Activated CD8-positive, alpha-beta memory T cell treated with anti-CD3 and anti-CD28 coated beads, Interleukin-2, amount 10 ng/mL, durations not matched to agents 7 days and 5 days (primary cell): ENCODE data around the gene HDC. TPM values are rescaled to one million over a fixed set of nuclear protein-coding genes. Genes with fewer than 3 reads are reported as not detected.

Source experiments
- ATAC-seq: fragments of 150-1000 bp; cut with Tn5 transposase; one replicate; pipeline ENCODE4 v1.10.0; 2021; ENCODE audit warnings: moderate library complexity
- CTCF ChIA-PET: fragments of 350-600 bp; sonication (Branson Sonifier 250); formaldehyde crosslinking; loops from one replicate; lab custom pipeline; 2021; ENCODE audit warnings: antibody characterized with exemption; lab: Charles Lee
- DNase-seq: peaks from one replicate; pipeline ENCODE4 v3.0.0-alpha.2; 2020
- H3K27ac Mint-ChIP-seq: one replicate; pipeline ENCODE4 v1.8.0; 2021; ENCODE audit warnings: mild to moderate bottlenecking, mixed read lengths
- H3K27me3 Mint-ChIP-seq: one replicate; pipeline ENCODE4 v1.8.0; 2021; ENCODE audit warnings: mixed read lengths
- H3K36me3 Mint-ChIP-seq: one replicate; pipeline ENCODE4 v1.8.0; 2021; ENCODE audit warnings: mild to moderate bottlenecking, mixed read lengths
- H3K4me1 Mint-ChIP-seq: one replicate; pipeline ENCODE4 v1.8.0; 2021; ENCODE audit warnings: mixed read lengths
- H3K4me3 Mint-ChIP-seq: one replicate; pipeline ENCODE4 v1.8.0; 2021; ENCODE audit warnings: mild to moderate bottlenecking, moderate library complexity, mixed read lengths
- H3K9me3 Mint-ChIP-seq: one replicate; pipeline ENCODE4 v1.8.0; 2022; ENCODE audit warnings: low read depth, mixed read lengths
- total RNA-seq, 2 experiments: library from RNA; stranded (reverse); gene quantifications; one replicate each; pipeline ENCODE4 v1.2.3, GENCODE V29; 2021

HDC gene
- total RNA-seq, 2 experiments from 2014 or later: 0.40 TPM; not detected in 1

DNA sequence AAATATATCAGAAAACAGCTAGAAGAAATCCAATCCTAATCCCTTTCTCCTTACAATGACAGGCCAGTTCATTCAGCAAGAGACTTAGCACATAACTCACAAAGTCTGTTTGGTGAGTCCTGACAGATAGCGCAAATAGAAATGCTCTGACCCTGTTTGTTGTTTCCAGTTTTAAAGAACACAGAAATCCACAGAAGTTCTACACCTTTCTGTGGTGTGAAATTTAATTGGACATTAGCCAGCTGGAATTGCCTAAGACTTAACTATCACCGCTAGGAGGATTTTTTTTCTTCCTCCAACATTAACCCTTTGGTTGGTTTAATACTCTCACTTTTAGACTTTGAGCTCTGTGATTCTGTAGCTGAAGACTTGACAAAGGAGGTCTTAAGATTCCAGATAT is 30.8 kb downstream of the HDC start:
- H3K27ac Mint-ChIP-seq: no peak overlapping the region
- ATAC-seq (no peak), DNase-seq (no peak)
- H3K9me3 Mint-ChIP-seq: no peaks in the 10 kb centered on the region
- peaks cover 41% of the 10 kb centered on the region for H3K36me3 Mint-ChIP-seq
- H3K27me3 Mint-ChIP-seq: no peaks in the 10 kb centered on the region
- CTCF ChIA-PET: interaction anchor here (0.7 to 1.5 kb wide), 3 partner anchors 23 to 623 kb away, joined by 3 to 4 read pairs (median 3); no protein-coding TSS in a partner anchor
- H3K4me3 Mint-ChIP-seq: no peak overlapping the region
- H3K4me1 Mint-ChIP-seq: peaks cover 11% of the 10 kb centered on the region

DNA sequence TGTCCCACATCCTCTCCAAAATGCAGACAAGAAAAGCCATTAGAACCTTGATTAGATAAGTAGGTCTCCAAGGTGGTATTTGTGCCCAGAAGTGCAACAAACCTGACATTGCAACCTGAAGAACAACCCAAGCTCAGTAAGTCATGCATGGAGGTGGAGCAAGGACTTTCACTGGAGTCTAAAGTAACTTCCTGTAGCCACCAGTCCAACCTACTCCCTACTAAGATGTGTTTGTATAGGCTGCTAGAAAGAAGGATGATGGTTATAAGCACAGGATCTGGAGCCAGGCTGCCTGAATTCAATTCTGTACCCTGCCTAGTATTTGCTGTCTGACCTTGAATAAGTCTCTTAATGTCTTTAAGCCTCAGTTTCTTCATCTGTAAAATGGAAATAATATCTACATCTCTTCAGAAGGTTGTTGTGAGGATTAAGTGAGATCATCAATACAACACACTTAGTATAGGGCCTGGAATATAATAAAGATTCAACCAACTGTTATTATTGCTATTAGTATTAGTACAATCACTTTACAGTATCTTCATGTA is 32.3 kb downstream of the HDC start:
- no peaks in the 10 kb centered on the region for H3K9me3 Mint-ChIP-seq
- peaks cover 51% of the 10 kb centered on the region for H3K36me3 Mint-ChIP-seq
- CTCF ChIA-PET: interaction anchor here (0.9 to 1.0 kb wide), 2 partner anchors 8 to 13 kb away, joined by 3 read pairs; no protein-coding TSS in a partner anchor
- ATAC-seq (no peak), DNase-seq (no peak)
- no peak overlapping the region for H3K4me3 Mint-ChIP-seq
- H3K4me1 Mint-ChIP-seq: peaks cover 9% of the 10 kb centered on the region
- H3K27me3 Mint-ChIP-seq: no peaks in the 10 kb centered on the region
- no peak overlapping the region for H3K27ac Mint-ChIP-seq

DNA sequence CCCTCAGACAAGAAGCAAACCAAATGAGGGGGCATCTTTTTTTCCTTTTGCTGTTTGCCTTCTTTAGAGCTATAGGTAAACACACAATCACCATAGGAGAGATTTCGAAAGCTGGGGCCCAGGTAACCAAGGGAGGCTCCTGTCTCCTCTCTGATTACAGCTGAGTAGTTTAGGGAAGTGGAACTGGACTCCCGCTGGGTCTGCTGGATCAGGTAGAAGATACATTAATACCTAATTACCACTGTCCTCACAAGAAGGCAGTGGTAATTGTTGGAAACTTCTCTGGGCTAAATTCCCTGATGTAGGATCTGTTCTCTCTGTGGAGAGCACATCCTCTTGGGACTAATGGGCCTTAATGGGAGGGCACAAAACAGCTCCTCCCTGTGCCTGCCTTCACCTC is 32.7 kb downstream of the HDC start:
- Mint-ChIP-seq H3K4me1 (peaks cover 9% of the 10 kb centered on the region), H3K9me3 (no peaks in the 10 kb centered on the region), H3K27me3 (no peaks in the 10 kb centered on the region), H3K4me3 (no peak overlapping the region), H3K27ac (no peak overlapping the region), H3K36me3 (peaks cover 54% of the 10 kb centered on the region)
- CTCF ChIA-PET: interaction anchor here (0.9 to 1.0 kb wide), 2 partner anchors 9 to 13 kb away, joined by 3 read pairs; no protein-coding TSS in a partner anchor
- no peak for DNase-seq
- no peak for ATAC-seq

DNA sequence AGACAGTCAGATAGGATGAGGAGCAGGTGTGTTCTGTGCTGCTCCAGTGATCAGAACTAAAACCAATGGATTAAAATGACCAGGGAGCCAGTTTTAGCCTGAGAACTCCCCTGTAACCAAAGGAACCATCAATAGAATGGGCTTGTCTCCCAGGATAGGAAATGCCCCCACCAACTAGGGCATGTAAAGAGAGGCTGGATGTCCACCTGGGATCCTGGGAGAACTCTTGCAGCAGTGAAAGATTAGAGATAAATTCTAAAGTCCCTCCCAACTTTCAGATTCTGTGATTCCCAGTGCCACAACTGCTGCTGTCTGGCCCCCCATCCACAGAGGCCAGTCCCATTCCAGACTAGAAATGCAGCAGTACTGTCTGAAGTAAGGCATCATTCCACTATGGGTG is 33.8 kb downstream of the HDC start:
- Mint-ChIP-seq H3K36me3 (peaks cover 62% of the 10 kb centered on the region), H3K9me3 (no peaks in the 10 kb centered on the region), H3K4me3 (no peak overlapping the region), H3K4me1 (peaks cover 9% of the 10 kb centered on the region), H3K27ac (no peak overlapping the region), H3K27me3 (no peaks in the 10 kb centered on the region)
- DNase-seq: no peak
- CTCF ChIA-PET: interaction anchor here (1.0 kb wide), 1 partner anchor 20 kb away, joined by 5 read pairs; no protein-coding TSS in a partner anchor
- no peak for ATAC-seq

DNA sequence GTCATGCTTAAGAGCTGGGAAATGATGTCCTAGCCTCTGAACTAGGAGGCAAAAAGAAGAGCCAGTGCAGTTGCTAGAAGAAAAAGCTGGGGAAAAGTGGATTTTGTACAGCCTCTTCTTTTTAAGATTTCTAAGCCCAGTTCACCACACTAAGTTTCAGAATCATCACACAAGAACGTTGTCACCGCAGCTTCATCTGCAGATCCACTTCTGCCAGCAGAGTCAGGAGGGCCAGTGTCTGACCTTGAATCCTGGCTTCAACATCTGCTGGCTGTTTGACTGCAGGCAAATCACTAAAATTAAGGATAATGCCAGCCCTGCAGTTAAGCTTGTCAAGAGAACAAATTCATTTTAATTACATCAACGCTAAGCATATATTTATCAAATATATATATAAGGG is 36.2 kb downstream of the HDC start:
- CTCF ChIA-PET: interaction anchor here (1.1 kb wide), 1 partner anchor 86 kb away, joined by 3 read pairs; no protein-coding TSS in a partner anchor
- Mint-ChIP-seq H3K36me3 (peaks cover 57% of the 10 kb centered on the region), H3K4me3 (no peak overlapping the region), H3K27ac (no peak overlapping the region), H3K9me3 (no peaks in the 10 kb centered on the region), H3K27me3 (no peaks in the 10 kb centered on the region), H3K4me1 (peaks cover 9% of the 10 kb centered on the region)
- ATAC-seq (no peak), DNase-seq (no peak)

DNA sequence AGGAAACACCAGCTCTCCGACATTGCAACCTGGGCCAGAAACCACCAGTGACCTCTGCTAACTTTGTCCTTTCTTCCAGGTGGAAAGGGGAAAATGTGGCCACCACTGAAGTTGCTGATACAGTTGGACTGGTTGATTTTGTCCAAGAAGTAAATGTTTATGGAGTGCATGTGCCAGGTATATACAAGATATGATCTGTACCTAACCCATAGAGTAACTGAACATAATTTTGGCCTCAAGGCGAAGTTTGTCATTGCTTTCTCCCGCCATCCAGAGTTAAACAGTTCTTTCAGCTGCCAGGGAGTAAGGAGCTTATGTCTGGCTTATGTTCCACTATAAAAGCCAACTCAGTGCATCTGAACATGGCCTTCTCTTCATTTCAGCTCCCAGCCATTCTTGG is 36.7 kb downstream of the HDC start:
- no peak overlapping the region for H3K4me3 Mint-ChIP-seq
- DNase-seq (no peak), ATAC-seq (no peak)
- H3K27ac Mint-ChIP-seq: no peak overlapping the region
- H3K36me3 Mint-ChIP-seq: peaks cover 54% of the 10 kb centered on the region
- H3K4me1 Mint-ChIP-seq: peaks cover 9% of the 10 kb centered on the region
- CTCF ChIA-PET: interaction anchor here (1.1 kb wide), 1 partner anchor 87 kb away, joined by 3 read pairs; no protein-coding TSS in a partner anchor
- H3K9me3 Mint-ChIP-seq: no peaks in the 10 kb centered on the region
- H3K27me3 Mint-ChIP-seq: no peaks in the 10 kb centered on the region

DNA sequence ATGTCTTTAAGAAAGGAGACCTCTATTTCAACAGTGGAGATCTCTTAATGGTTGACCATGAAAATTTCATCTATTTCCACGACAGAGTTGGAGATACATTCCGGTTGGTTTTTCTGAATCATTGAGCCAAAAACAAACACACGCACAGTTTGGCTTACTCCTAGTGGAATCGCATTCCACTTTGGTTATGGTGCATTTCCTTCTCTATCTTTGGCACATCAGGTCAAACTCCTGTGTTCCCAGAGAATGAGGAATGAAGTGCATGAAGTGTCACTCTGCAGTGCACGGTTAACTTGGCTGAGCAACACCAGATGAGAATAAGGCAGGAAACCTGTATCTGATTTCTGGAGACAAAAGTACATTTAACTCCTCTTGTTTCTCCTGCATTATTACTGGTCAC is 38.5 kb downstream of the HDC start:
- Mint-ChIP-seq H3K27ac (no peak overlapping the region), H3K4me3 (no peak overlapping the region), H3K9me3 (no peaks in the 10 kb centered on the region), H3K27me3 (no peaks in the 10 kb centered on the region), H3K36me3 (peaks cover 56% of the 10 kb centered on the region), H3K4me1 (no peaks in the 10 kb centered on the region)
- DNase-seq (no peak), ATAC-seq (no peak)
- CTCF ChIA-PET: no interaction called here

DNA sequence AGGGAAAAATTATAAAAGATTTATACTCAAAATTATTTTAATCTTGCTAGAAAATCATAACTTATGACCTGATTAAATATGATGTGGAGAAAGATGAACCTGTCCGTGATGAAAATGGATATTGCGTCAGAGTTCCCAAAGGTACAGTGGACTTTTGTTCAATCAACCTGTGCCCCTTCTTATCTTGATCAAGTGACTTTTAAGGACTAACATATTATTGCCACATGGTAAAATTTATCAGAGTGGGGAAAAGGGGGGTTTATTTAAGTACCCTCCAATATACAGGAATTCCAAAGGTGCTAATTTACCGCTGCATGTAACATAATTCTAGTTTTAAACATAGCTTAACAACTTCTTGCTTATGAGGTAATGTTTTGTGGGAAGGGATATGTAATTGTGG is 39.6 kb downstream of the HDC start:
- no peak for DNase-seq
- CTCF ChIA-PET: interaction anchor here (1.6 kb wide), 1 partner anchor 90 kb away, joined by 4 read pairs; no protein-coding TSS in a partner anchor
- Mint-ChIP-seq H3K27me3 (no peaks in the 10 kb centered on the region), H3K4me3 (no peak overlapping the region), H3K4me1 (no peaks in the 10 kb centered on the region), H3K27ac (no peak overlapping the region), H3K9me3 (no peaks in the 10 kb centered on the region), H3K36me3 (peaks cover 55% of the 10 kb centered on the region)
- no peak for ATAC-seq

DNA sequence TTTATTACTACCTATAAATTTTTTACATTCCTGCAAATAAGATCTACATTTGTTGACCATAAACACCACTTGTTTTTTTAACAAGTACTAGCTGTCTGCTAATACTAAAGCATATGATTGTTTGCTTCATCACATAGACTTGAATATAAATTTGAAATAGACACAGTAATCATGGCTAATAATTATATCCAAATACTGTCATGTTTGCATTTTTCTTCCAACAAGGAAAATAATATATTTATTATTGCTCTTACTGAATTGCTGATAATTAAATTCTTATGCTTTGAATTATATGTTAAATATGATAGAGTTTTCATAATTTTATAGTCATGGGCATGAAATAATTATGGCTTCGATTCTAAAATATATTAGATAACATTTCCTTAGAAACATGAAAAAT is 40.5 kb downstream of the HDC start:
- Mint-ChIP-seq H3K4me1 (no peaks in the 10 kb centered on the region), H3K9me3 (no peaks in the 10 kb centered on the region), H3K4me3 (no peak overlapping the region), H3K27ac (no peak overlapping the region), H3K36me3 (peaks cover 55% of the 10 kb centered on the region), H3K27me3 (no peaks in the 10 kb centered on the region)
- ATAC-seq: no peak
- DNase-seq: no peak
- CTCF ChIA-PET: interaction anchor here (1.6 kb wide), 1 partner anchor 91 kb away, joined by 4 read pairs; no protein-coding TSS in a partner anchor

DNA sequence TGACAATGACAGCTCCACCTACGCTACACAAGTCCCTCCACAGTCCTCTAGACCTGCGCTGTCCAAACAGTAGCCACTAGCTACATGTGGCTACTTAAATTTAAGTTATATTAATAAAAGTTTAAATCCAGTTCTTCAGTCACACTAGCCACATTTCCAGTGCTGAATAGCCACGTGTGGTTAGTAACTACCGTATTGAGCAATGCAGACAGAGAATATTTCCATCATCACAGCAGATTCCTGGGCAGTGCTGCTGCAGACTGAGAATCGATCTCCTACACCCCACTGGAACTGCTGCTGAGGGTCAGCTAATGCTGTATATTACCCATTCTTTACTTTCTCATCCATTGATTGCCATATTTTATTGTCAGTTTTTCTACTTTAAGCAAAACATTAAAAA is 40.9 kb downstream of the HDC start:
- CTCF ChIA-PET: no interaction called here
- no peak overlapping the region for H3K4me3 Mint-ChIP-seq
- H3K27ac Mint-ChIP-seq: no peak overlapping the region
- H3K4me1 Mint-ChIP-seq: no peaks in the 10 kb centered on the region
- DNase-seq (no peak), ATAC-seq (no peak)
- H3K27me3 Mint-ChIP-seq: no peaks in the 10 kb centered on the region
- peaks cover 54% of the 10 kb centered on the region for H3K36me3 Mint-ChIP-seq
- H3K9me3 Mint-ChIP-seq: no peaks in the 10 kb centered on the region

DNA sequence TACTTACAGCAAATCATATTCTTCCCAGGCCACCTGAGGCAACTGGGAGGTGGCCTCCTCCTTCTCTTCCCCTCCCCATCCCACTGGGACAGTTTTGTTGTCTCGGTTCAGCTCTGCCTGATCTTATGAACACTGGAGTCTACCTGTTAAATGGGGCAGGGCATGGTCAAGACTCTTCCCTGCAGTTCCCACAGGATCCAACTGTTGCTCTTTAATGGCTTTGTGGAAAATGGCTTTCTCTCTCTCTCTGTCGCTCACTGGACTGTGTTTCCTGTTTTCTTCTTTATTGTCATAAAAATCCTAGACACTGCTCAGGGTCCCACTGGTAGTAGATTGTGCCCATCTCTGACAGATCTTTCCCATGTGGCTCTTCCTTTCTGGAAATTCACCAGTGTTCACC is 43.3 kb downstream of the HDC start:
- H3K4me3 Mint-ChIP-seq: no peak overlapping the region
- CTCF ChIA-PET: no interaction called here
- peaks cover 1% of the 10 kb centered on the region for H3K4me1 Mint-ChIP-seq
- no peak for ATAC-seq
- peaks cover 42% of the 10 kb centered on the region for H3K36me3 Mint-ChIP-seq
- H3K27ac Mint-ChIP-seq: no peak overlapping the region
- no peaks in the 10 kb centered on the region for H3K27me3 Mint-ChIP-seq
- no peak for DNase-seq
- H3K9me3 Mint-ChIP-seq: no peaks in the 10 kb centered on the region

DNA sequence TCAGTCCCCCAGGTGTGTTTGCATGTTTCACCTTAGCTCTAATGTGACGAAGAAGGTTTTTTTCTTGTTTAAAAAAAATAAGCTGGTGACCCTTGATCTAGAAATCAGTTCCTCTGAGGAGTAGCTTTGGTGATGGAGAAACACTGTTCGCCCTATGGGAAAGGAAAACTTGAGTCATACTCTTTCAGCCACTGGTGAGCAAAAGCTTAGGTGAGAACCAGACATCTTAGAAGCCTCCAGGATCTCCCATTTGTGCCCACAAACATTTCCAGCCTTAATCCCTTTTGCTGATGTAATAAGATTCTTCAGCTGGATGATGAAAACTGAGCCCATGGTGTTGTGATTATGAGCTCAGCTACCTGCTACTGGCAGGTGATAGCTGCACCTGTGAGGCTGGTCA is 45.7 kb downstream of the HDC start:
- ATAC-seq: no peak
- CTCF ChIA-PET: interaction anchor here (0.5 to 1.4 kb wide), 3 partner anchors 13 to 313 kb away, joined by 3 to 4 read pairs (median 3); no protein-coding TSS in a partner anchor
- no peaks in the 10 kb centered on the region for H3K9me3 Mint-ChIP-seq
- H3K27ac Mint-ChIP-seq: no peak overlapping the region
- H3K27me3 Mint-ChIP-seq: no peaks in the 10 kb centered on the region
- no peak overlapping the region for H3K4me3 Mint-ChIP-seq
- H3K36me3 Mint-ChIP-seq: peaks cover 41% of the 10 kb centered on the region
- peaks cover 1% of the 10 kb centered on the region for H3K4me1 Mint-ChIP-seq
- no peak for DNase-seq

DNA sequence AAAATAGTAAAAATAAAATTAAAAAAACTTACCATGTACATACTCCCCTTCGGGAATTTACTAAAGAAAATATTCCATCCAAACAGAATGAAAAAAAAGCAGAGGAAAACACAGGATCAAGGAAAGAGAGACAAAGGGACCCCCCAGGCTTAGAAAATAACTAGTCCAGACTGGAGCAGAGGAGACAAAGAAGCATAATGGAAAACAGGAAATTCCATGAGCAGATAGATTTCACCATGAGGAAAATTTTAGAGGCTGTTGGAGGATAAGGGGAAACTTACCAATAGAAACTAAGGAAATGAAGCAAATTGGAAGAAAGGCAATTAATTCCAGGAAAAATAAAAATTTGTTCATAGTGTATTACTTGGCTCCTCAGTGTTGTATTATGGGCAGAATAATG is 46.8 kb downstream of the HDC start:
- Mint-ChIP-seq H3K27ac (no peak overlapping the region), H3K4me3 (no peak overlapping the region), H3K9me3 (no peaks in the 10 kb centered on the region), H3K4me1 (peaks cover 1% of the 10 kb centered on the region), H3K27me3 (no peaks in the 10 kb centered on the region), H3K36me3 (peaks cover 38% of the 10 kb centered on the region)
- DNase-seq (no peak), ATAC-seq (no peak)
- CTCF ChIA-PET: no interaction called here

DNA sequence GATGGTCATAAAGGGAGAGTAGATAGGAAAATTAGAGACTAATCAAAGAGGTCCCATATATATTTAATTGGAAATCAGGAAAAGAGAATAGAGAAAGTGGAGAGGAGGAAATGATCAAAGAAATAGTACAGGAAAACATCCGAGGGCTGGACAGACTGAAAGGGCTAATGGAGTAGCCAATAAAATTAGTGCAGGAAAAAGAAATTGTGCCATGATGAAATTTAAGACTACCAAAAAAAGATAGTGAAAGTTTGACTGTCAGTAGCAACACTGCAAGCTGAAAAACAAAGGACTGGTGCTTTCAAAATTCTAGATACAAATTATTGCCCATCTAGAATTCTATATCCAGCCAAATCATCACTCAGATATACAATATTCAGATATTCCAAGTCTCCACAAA is 47.2 kb downstream of the HDC start:
- Mint-ChIP-seq H3K9me3 (no peaks in the 10 kb centered on the region), H3K36me3 (peaks cover 34% of the 10 kb centered on the region), H3K27me3 (no peaks in the 10 kb centered on the region), H3K4me1 (peaks cover 1% of the 10 kb centered on the region), H3K27ac (no peak overlapping the region), H3K4me3 (no peak overlapping the region)
- ATAC-seq (no peak), DNase-seq (no peak)
- CTCF ChIA-PET: interaction anchor here (0.7 kb wide), 1 partner anchor 1626 kb away, joined by 3 read pairs; no protein-coding TSS in a partner anchor
